Activated T-helper 17 cell treated with anti-CD3 and anti-CD28 coated beads, Interleukin-2, amount 50 U/mL, for 72 hours (primary cell): ENCODE data around the gene TMEM18. TPM values are rescaled to one million over a fixed set of nuclear protein-coding genes. Genes with fewer than 3 reads are reported as not detected.
"Not testable (repeated sequence)": the region's sequence is repeated elsewhere in the genome, so short reads cannot be mapped to it uniquely, and the experiment has no call there.

Experiments
- ATAC-seq: fragments of 150-1000 bp; cut with Tn5 transposase; replicated peaks from 2 replicates; pipeline ENCODE4 v1.10.0; 2021; ENCODE audit warnings: mild to moderate bottlenecking, moderate library complexity
- H3K27ac Mint-ChIP-seq: one replicate; pipeline ENCODE4 v1.8.0; 2022; ENCODE audit warnings: mixed read lengths
- H3K27me3 Mint-ChIP-seq: one replicate; pipeline ENCODE4 v1.8.0; 2022; ENCODE audit warnings: mixed read lengths
- H3K36me3 Mint-ChIP-seq: one replicate; pipeline ENCODE4 v1.8.0; 2022; ENCODE audit warnings: low read depth, mild to moderate bottlenecking, mixed read lengths
- H3K4me1 Mint-ChIP-seq: one replicate; pipeline ENCODE4 v1.8.0; 2022; ENCODE audit warnings: mixed read lengths
- H3K4me3 Mint-ChIP-seq: one replicate; pipeline ENCODE4 v1.8.0; 2022; ENCODE audit warnings: mild to moderate bottlenecking, mixed read lengths
- H3K9me3 Mint-ChIP-seq: one replicate; pipeline ENCODE4 v1.8.0; 2022; ENCODE audit warnings: mixed read lengths
- total RNA-seq, 2 donors: library from RNA; stranded (reverse); gene quantifications; one replicate each; pipeline ENCODE4 v1.2.3, GENCODE V29; 2022

Gene TMEM18
- total RNA-seq, 2 donors from 2014 or later, result 35.4 to 36.6 TPM

GRCh38 chr2:708667-709066, 31.5 kb upstream of the TMEM18 start:
- H3K27me3 Mint-ChIP-seq, result peaks cover 31% of the 10 kb centered on the region
- no peaks in the 10 kb centered on the region for H3K36me3 Mint-ChIP-seq
- no peaks in the 10 kb centered on the region for H3K9me3 Mint-ChIP-seq
- H3K4me1 Mint-ChIP-seq, result no peaks in the 10 kb centered on the region
- H3K27ac Mint-ChIP-seq, result no peak overlapping the region
- no peak overlapping the region for H3K4me3 Mint-ChIP-seq
- ATAC-seq, result no peak

GRCh38 chr2:705971-706511, 28.8 kb upstream of the TMEM18 start:
- Mint-ChIP-seq H3K4me3 (no peak overlapping the region), H3K36me3 (no peaks in the 10 kb centered on the region), H3K9me3 (no peaks in the 10 kb centered on the region), H3K27me3 (peaks cover 17% of the 10 kb centered on the region), H3K27ac (peak overlapping the region; percentile 11), H3K4me1 (no peaks in the 10 kb centered on the region)
- ATAC-seq, result peak; percentile 94

DNA sequence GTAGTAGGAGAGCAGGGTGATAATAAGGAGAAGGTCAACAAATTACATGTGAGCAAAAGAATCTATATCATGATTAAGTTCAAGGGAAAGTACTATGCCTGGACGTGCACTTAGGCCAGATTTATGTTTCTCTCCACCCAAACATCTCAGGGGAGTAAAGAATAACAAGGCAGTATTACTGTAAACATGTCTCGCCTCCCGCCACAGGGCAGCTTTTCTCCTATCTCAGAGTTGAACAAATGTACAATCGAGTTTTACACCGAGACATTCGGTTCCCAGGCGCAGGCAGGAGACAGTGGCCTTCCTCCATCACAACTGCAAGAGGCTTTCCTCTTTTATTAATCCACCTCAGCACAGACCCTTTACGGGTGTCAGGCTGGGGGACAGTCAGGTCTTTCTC, 25.6 kb upstream of the TMEM18 start:
- H3K27me3 Mint-ChIP-seq, result peaks cover 13% of the 10 kb centered on the region
- H3K27ac Mint-ChIP-seq, H3K9me3 Mint-ChIP-seq, ATAC-seq, H3K4me3 Mint-ChIP-seq, H3K4me1 Mint-ChIP-seq, H3K36me3 Mint-ChIP-seq: not testable (repeated sequence)

- Mint-ChIP-seq H3K27me3 (peaks cover 34% of the 10 kb centered on the region), H3K4me3 (no peak overlapping the region), H3K27ac (no peak overlapping the region), H3K4me1 (peaks cover 4% of the 10 kb centered on the region), H3K36me3 (no peaks in the 10 kb centered on the region), H3K9me3 (no peaks in the 10 kb centered on the region)
- ATAC-seq, result no peak
Observed at GRCh38 chr2:696999-697627, 19.9 kb upstream of the TMEM18 start.

GRCh38 chr2:696463-696862, 19.3 kb upstream of the TMEM18 start:
- H3K4me3 Mint-ChIP-seq, result no peak overlapping the region
- H3K9me3 Mint-ChIP-seq, result no peaks in the 10 kb centered on the region
- no peak for ATAC-seq
- no peaks in the 10 kb centered on the region for H3K36me3 Mint-ChIP-seq
- H3K27ac Mint-ChIP-seq, result no peak overlapping the region
- H3K27me3 Mint-ChIP-seq, result peaks cover 30% of the 10 kb centered on the region
- H3K4me1 Mint-ChIP-seq, result peaks cover 4% of the 10 kb centered on the region

DNA sequence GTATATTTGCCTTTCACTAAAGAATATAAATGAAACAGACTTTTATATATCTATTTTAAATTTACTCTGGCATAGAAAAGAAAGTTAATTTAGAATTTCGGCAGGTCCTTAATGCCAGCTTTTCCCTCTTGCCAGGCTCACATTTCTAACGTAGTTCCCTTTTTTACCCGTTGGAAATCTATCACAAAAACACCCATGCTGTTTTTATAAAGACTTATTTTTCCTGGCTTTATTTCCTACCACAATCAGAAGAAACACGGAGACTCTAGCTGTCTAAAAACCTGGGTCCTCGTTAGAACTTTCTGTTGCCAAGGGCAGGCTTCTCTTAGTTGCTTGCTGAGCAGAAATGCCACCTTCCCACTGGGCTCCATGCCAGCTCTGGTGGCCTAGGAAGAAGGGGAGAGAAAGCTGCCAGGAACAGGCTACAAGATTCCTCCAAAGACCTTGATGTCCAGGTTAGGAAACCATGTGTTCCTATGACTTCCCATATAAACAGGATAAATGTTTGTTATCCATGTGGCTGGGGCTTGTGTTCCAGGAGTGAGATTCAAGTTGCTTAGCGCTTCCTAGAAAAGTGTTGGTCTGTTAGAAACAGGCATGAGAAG, 17.8 kb upstream of the TMEM18 start:
- Mint-ChIP-seq H3K4me3 (no peak overlapping the region), H3K36me3 (no peaks in the 10 kb centered on the region), H3K4me1 (peaks cover 4% of the 10 kb centered on the region), H3K27me3 (peaks cover 34% of the 10 kb centered on the region), H3K27ac (no peak overlapping the region), H3K9me3 (no peaks in the 10 kb centered on the region)
- ATAC-seq, result no peak

GRCh38 chr2:694174-694573, 17.0 kb upstream of the TMEM18 start:
- Mint-ChIP-seq H3K4me3 (no peak overlapping the region), H3K27ac (no peak overlapping the region), H3K9me3 (no peaks in the 10 kb centered on the region), H3K27me3 (peaks cover 34% of the 10 kb centered on the region), H3K4me1 (peaks cover 4% of the 10 kb centered on the region), H3K36me3 (no peaks in the 10 kb centered on the region)
- ATAC-seq, result no peak

- no peak for ATAC-seq
- Mint-ChIP-seq H3K9me3 (no peaks in the 10 kb centered on the region), H3K4me3 (no peak overlapping the region), H3K27ac (no peak overlapping the region), H3K4me1 (peaks cover 4% of the 10 kb centered on the region), H3K36me3 (no peaks in the 10 kb centered on the region), H3K27me3 (peaks cover 32% of the 10 kb centered on the region)
Observed at GRCh38 chr2:693606-694005, 16.4 kb upstream of the TMEM18 start.

DNA sequence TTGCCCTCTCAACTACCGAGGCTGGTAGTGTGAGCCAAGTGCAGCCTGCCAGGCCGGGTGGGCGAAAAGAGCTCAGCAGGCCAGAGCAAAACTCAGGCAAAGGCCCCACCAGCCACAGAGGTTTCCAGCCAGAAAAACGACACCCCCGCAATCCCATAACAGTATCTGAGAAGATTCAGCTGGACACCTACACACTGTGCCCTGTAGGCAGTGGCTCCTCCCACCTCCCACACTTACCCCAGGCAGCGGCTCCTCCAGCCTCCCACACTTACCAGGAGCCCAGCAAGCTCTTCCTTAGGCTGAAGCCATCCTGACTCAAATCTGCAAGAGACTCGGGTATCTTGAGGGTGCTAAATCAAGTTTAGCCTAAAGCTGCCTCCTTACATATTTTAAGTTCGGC, 15.6 kb upstream of the TMEM18 start:
- Mint-ChIP-seq H3K4me3 (no peak overlapping the region), H3K36me3 (no peaks in the 10 kb centered on the region), H3K27me3 (peaks cover 35% of the 10 kb centered on the region), H3K27ac (no peak overlapping the region), H3K9me3 (no peaks in the 10 kb centered on the region), H3K4me1 (peaks cover 4% of the 10 kb centered on the region)
- peak; percentile 23 for ATAC-seq

GRCh38 chr2:691821-692761, 14.9 kb upstream of the TMEM18 start:
- no peak overlapping the region for H3K27ac Mint-ChIP-seq
- no peak for ATAC-seq
- H3K4me1 Mint-ChIP-seq, result peaks cover 4% of the 10 kb centered on the region
- no peaks in the 10 kb centered on the region for H3K36me3 Mint-ChIP-seq
- H3K27me3 Mint-ChIP-seq, result peaks cover 29% of the 10 kb centered on the region
- H3K4me3 Mint-ChIP-seq, result no peak overlapping the region
- H3K9me3 Mint-ChIP-seq, result no peaks in the 10 kb centered on the region

GRCh38 chr2:690799-691198, 13.6 kb upstream of the TMEM18 start:
- Mint-ChIP-seq H3K4me3 (no peak overlapping the region), H3K4me1 (peaks cover 4% of the 10 kb centered on the region), H3K27ac (no peak overlapping the region), H3K9me3 (no peaks in the 10 kb centered on the region), H3K27me3 (peaks cover 22% of the 10 kb centered on the region), H3K36me3 (no peaks in the 10 kb centered on the region)
- no peak for ATAC-seq

- H3K27ac Mint-ChIP-seq, result no peak overlapping the region
- no peaks in the 10 kb centered on the region for H3K36me3 Mint-ChIP-seq
- no peak for ATAC-seq
- peaks cover 25% of the 10 kb centered on the region for H3K27me3 Mint-ChIP-seq
- peaks cover 4% of the 10 kb centered on the region for H3K9me3 Mint-ChIP-seq
- H3K4me3 Mint-ChIP-seq, result no peak overlapping the region
- peaks cover 4% of the 10 kb centered on the region for H3K4me1 Mint-ChIP-seq
Observed at GRCh38 chr2:689877-690510, 12.8 kb upstream of the TMEM18 start.

DNA sequence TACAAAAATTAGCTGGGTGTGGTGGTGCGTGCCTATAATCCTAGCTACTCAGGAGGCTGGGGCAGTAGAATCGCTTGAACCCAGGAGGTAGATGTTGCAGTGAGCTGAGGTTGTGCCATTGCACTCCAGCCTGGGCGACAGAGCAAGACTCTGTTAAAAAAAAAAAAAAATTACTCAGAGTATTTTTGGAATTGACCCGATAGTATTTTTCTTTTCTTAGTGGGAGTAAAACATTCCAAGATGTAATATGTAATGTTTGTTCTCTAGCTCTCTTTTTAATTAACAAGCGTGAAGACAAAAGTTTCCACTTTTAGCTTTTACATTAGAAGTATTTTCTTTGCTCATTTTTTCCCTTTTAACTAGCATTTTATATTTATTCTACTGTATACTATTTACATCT, 12.0 kb upstream of the TMEM18 start:
- ATAC-seq, result no peak
- Mint-ChIP-seq H3K27me3 (peaks cover 25% of the 10 kb centered on the region), H3K9me3 (peaks cover 9% of the 10 kb centered on the region), H3K27ac (no peak overlapping the region), H3K4me1 (peaks cover 4% of the 10 kb centered on the region), H3K4me3 (no peak overlapping the region), H3K36me3 (no peaks in the 10 kb centered on the region)

- H3K27me3 Mint-ChIP-seq, result peaks cover 22% of the 10 kb centered on the region
- H3K9me3 Mint-ChIP-seq, result peaks cover 9% of the 10 kb centered on the region
- H3K4me3 Mint-ChIP-seq, result no peak overlapping the region
- H3K27ac Mint-ChIP-seq, result no peak overlapping the region
- peak; percentile 26 for ATAC-seq
- no peaks in the 10 kb centered on the region for H3K36me3 Mint-ChIP-seq
- H3K4me1 Mint-ChIP-seq, result peaks cover 4% of the 10 kb centered on the region
Observed at GRCh38 chr2:688504-689076, 11.4 kb upstream of the TMEM18 start.
